HCT116 (cell line): ENCODE results near the gene GCAT. TPM values are rescaled to one million over a fixed set of nuclear protein-coding genes. Genes with fewer than 3 reads are reported as not detected.

Source experiments
- ATAC-seq: fragments of 200-7000 bp; cut with Tn5 transposase; 2 replicates; pipeline ENCODE4 v1.9.1; 2020; ENCODE audit warnings: mild to moderate bottlenecking, moderate library complexity
- BruUV-seq: library from RNA; stranded (reverse); fragments of 400-500 nt; replicated peaks from 2 replicates; lab custom pipeline; 2021; lab: Mats Ljungman, UMichigan
- CTCF ChIA-PET: fragments of 300-600 bp; sonication (Branson Sonifier 250); formaldehyde crosslinking; loops from one replicate; lab custom pipeline; 2021; ENCODE audit warnings: antibody characterized with exemption; lab: Charles Lee
- POLR2A ChIA-PET: fragments of 300-600, 350-600 bp; sonication (Branson Sonifier 250); formaldehyde crosslinking; loops from one replicate; lab custom pipeline; 2021; ENCODE audit warnings: antibody characterized with exemption; lab: Charles Lee
- RAD21 ChIA-PET, 2 experiments: fragments of 300-600 bp; sonication (Branson Sonifier 250); formaldehyde crosslinking; loops; one replicate each; lab custom pipeline; 2023; ENCODE audit warnings: low total read pairs in 2 of 2; ENCODE audit not compliant: uncharacterized antibody in 2 of 2, unreplicated experiment in 2 of 2, low non-redundant PET in 1 of 2; lab: Charles Lee
- DNase-seq: peaks from one replicate; pipeline ENCODE4 v3.0.0-alpha.2; 2010; ENCODE audit warnings: low read depth, low spot score
- H2AFZ ChIP-seq: fragments of 200-600 bp; shearing (Covaris generic), sonication (generic); 2 replicates; pipeline ENCODE4 v1.6.1; 2017; ENCODE audit warnings: low read depth, mixed run types, mixed read lengths, antibody characterized with exemption, low read length; ENCODE audit not compliant: poor library complexity, severe bottlenecking
- H3K27ac ChIP-seq: 2 replicates; pipeline ENCODE4 v1.5.1; 2012; ENCODE audit warnings: low read depth, low read length
- H3K27me3 ChIP-seq: fragments of 200-600 bp; sonication (generic); 2 replicates; pipeline ENCODE4 v1.6.1; 2016; ENCODE audit warnings: mixed run types, low read length, mixed read lengths; ENCODE audit not compliant: insufficient read depth
- H3K36me3 ChIP-seq, 2 experiments: fragments of 200-500 bp in 1 of 2; fragments of 200-600 bp in 1 of 2; sonication (Bioruptor generic) in 1 of 2; sonication (generic) in 1 of 2; 2 replicates each; pipeline versions ENCODE4 v1.5.1 to v1.6.1; 2014 to 2016; ENCODE audit warnings: low read length in 2 of 2, inconsistent platforms in 1 of 2, mixed read lengths in 1 of 2, mixed run types in 1 of 2; ENCODE audit not compliant: insufficient read depth in 2 of 2, control insufficient read depth in 1 of 2
- H3K4me1 ChIP-seq, 2 experiments: fragments of 200-600 bp in 1 of 2; sonication (generic) in 1 of 2; 2 replicates each; pipeline versions ENCODE4 v1.5.1 to v1.6.1; 2012 to 2017; ENCODE audit warnings: low read length in 2 of 2, inconsistent platforms in 1 of 2, mild to moderate bottlenecking in 1 of 2, mixed read lengths in 1 of 2, mixed run types in 1 of 2, moderate library complexity in 1 of 2; ENCODE audit not compliant: insufficient read depth in 2 of 2, control insufficient read depth in 1 of 2
- H3K4me2 ChIP-seq: fragments of 200-600 bp; sonication (generic); 2 replicates; pipeline ENCODE4 v1.6.1; 2017; ENCODE audit warnings: mixed run types, low read length, mixed read lengths
- H3K4me3 ChIP-seq, 2 experiments: fragments of 200-600 bp in 1 of 2; sonication (generic) in 1 of 2; replicated peaks in 1 of 2; 2 replicates each; pipeline ENCODE4 v1.5.1; 2011 to 2016; ENCODE audit warnings: low read length in 2 of 2, control low read depth in 1 of 2, low read depth in 1 of 2, mild to moderate bottlenecking in 1 of 2, mixed read lengths in 1 of 2, mixed run types in 1 of 2
- H3K79me2 ChIP-seq: fragments of 200-600 bp; sonication (generic); 2 replicates; pipeline ENCODE4 v1.6.1; 2017; ENCODE audit warnings: mild to moderate bottlenecking, mixed run types, low read length, moderate library complexity, mixed read lengths; ENCODE audit not compliant: insufficient read depth
- H3K9ac ChIP-seq: fragments of 200-600 bp; sonication (generic); 2 replicates; pipeline ENCODE4 v1.6.1; 2016; ENCODE audit warnings: low read length, mixed read lengths
- H3K9me2 ChIP-seq: fragments of 200-600 bp; sonication (generic), shearing (Covaris generic); 2 replicates; pipeline ENCODE4 v1.6.1; 2017; ENCODE audit warnings: mixed run types, mild to moderate bottlenecking, moderate library complexity; ENCODE audit not compliant: insufficient read depth
- H3K9me3 ChIP-seq, 2 experiments: fragments of 200-500 bp in 1 of 2; fragments of 200-600 bp in 1 of 2; sonication (Bioruptor generic) in 1 of 2; sonication (generic) in 1 of 2; 2 replicates each; pipeline ENCODE4 v1.6.1; 2014 to 2017; ENCODE audit warnings: low read length in 2 of 2, mixed read lengths in 2 of 2, inconsistent platforms in 1 of 2, low read depth in 1 of 2, mild to moderate bottlenecking in 1 of 2, mixed run types in 1 of 2, moderate library complexity in 1 of 2; ENCODE audit not compliant: control insufficient read depth in 1 of 2, insufficient read depth in 1 of 2
- H4K20me1 ChIP-seq: fragments of 200-600 bp; sonication (generic), shearing (Covaris generic); 2 replicates; pipeline ENCODE4 v1.6.1; 2017; ENCODE audit warnings: mixed run types, mild to moderate bottlenecking, moderate library complexity; ENCODE audit not compliant: insufficient read depth
- EGR1 ChIP-seq: IDR thresholded peaks from 2 replicates; pipeline ENCODE4 v1.6.1; 2012; ENCODE audit warnings: low read depth
- EZH2 ChIP-seq: fragments of 200-600 bp; sonication (generic); IDR thresholded peaks from 2 replicates; pipeline ENCODE4 v1.6.1; 2017; ENCODE audit warnings: antibody characterized with exemption, mixed run types
- EZH2phosphoT487 ChIP-seq: fragments of 200-600 bp; IDR thresholded peaks from 2 replicates; pipeline ENCODE4 v1.6.1; 2018; ENCODE audit warnings: antibody characterized with exemption, borderline replicate concordance
- FOSL1 ChIP-seq: IDR thresholded peaks from 2 replicates; pipeline ENCODE4 v1.6.1; 2012; ENCODE audit warnings: low read depth
- JUND ChIP-seq: IDR thresholded peaks from 2 replicates; pipeline ENCODE4 v1.6.1; 2012
- RAD21 ChIP-seq: IDR thresholded peaks from 2 replicates; pipeline ENCODE4 v1.6.1; 2012; ENCODE audit warnings: low read depth, mild to moderate bottlenecking
- intact Hi-C: fragments of 100-400 bp; cut with micrococcal nuclease; formaldehyde crosslinking; loops from 2 replicates; pipeline ENCODE4 v1.10.0; 2022
- total RNA-seq: library from RNA; stranded (reverse); gene quantifications from one replicate; pipeline ENCODE4 v1.2.1, GENCODE V29; 2021; ENCODE audit not compliant: unreplicated experiment
- TF ChIP-seq, protein P1 (sequence below), 3 experiments: fragments of 200-600 bp in 1 of 3; sonication (generic) in 1 of 3; IDR thresholded peaks in 2 of 3; conservative IDR thresholded peaks in 1 of 3; 2 replicates each; pipeline ENCODE4 v1.5.1; 2012 to 2017; ENCODE audit warnings: low read depth in 2 of 3, low read length in 2 of 3, antibody characterized with exemption in 1 of 3, borderline replicate concordance in 1 of 3, control low read depth in 1 of 3, mild to moderate bottlenecking in 1 of 3, mixed read lengths in 1 of 3, mixed run types in 1 of 3, moderate library complexity in 1 of 3; ENCODE audit not compliant: insufficient read depth in 1 of 3

Gene GCAT
- total RNA-seq, 1 experiment from 2014 or later, result 88.7 TPM

- Histone ChIP-seq H3K9me2 (no peaks in the 10 kb centered on the region), H3K9ac (no peak overlapping the region), H3K9me3 (no peaks in the 10 kb centered on the region), H3K4me2 (no peak overlapping the region), H4K20me1 (no peaks in the 10 kb centered on the region), H2AFZ (no peak overlapping the region), H3K79me2 (no peaks in the 10 kb centered on the region), H3K27ac (no peak overlapping the region), H3K36me3 (peaks cover 5 to 12% of the 10 kb centered on the region in 2 experiments; a peak in 2 of 4 replicates), H3K4me3 (no peak overlapping the region), H3K4me1 (peaks cover 4 to 12% of the 10 kb centered on the region in 2 experiments; a peak in 3 of 4 replicates), H3K27me3 (no peaks in the 10 kb centered on the region)
- ATAC-seq, result 0 out of 2 replicates have a peak, but pooled peaks have one; percentile 3
- ChIA-PET RAD21 (interaction anchor here in 1 of 2 experiments (1.1 to 1.3 kb wide), 2 partner anchors 116 to 146 kb away, joined by 3 to 4 read pairs; no protein-coding TSS in a partner anchor), POLR2A (interaction anchor here (0.6 to 3.4 kb wide), 3 partner anchors 10 to 44 kb away, joined by 3 to 19 read pairs (median 4); partner anchors contain the start of genes ANKRD54 and GCAT), CTCF (interaction anchor here (1.3 to 4.8 kb wide), 4 partner anchors 11 to 147 kb away, joined by 3 to 33 read pairs (median 16); partner anchors contain the start of genes ANKRD54 and GCAT)
- TF ChIP-seq, protein P1, sequence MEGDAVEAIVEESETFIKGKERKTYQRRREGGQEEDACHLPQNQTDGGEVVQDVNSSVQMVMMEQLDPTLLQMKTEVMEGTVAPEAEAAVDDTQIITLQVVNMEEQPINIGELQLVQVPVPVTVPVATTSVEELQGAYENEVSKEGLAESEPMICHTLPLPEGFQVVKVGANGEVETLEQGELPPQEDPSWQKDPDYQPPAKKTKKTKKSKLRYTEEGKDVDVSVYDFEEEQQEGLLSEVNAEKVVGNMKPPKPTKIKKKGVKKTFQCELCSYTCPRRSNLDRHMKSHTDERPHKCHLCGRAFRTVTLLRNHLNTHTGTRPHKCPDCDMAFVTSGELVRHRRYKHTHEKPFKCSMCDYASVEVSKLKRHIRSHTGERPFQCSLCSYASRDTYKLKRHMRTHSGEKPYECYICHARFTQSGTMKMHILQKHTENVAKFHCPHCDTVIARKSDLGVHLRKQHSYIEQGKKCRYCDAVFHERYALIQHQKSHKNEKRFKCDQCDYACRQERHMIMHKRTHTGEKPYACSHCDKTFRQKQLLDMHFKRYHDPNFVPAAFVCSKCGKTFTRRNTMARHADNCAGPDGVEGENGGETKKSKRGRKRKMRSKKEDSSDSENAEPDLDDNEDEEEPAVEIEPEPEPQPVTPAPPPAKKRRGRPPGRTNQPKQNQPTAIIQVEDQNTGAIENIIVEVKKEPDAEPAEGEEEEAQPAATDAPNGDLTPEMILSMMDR (IDR thresholded peaks at IDR 0.05 in 2 of 3, conservative IDR thresholded peaks at IDR 0.05 in 1 of 3; ENCODE audit: borderline replicate concordance in 1 of 3, insufficient read depth in 1 of 3, low read depth in 2 of 3, low read length in 2 of 3), result no peak
- TF ChIP-seq EZH2 (no peak), EZH2phosphoT487 (no peak), JUND (no peak), EGR1 (no peak), RAD21 (no peak), FOSL1 (no peak)
- BruUV-seq, result no TSS peak
- no peak for DNase-seq
- intact Hi-C loops, result no loop called here
These were observed 10.8 kb downstream of the GCAT start for GRCh38 chr22:37818409-37819104.
